ENCODE results near the gene KIR3DL2.
"Not testable (repeated sequence)": the region's sequence is repeated elsewhere in the genome, so short reads cannot be mapped to it uniquely, and the experiment has no call there.

DNA sequence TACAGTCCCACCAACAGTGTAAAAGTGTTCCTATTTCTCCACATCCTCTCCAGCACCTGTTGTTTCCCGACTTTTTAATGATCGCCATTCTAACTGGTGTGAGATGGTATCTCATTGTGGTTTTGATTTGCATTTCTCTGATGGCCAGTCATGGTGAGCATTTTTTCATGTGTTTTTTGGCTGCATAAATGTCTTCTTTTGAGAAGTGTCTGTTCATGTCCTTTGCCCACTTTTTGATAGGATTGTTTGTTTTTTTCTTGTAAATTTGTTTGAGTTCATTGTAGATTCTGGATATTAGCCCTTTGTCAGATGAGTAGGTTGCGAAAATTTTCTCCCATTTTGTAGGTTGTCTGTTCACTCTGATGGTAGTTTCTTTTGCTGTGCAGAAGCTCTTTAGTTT, 13.2 kb downstream of the KIR3DL2 start:
- TF ChIP-seq, protein P1, sequence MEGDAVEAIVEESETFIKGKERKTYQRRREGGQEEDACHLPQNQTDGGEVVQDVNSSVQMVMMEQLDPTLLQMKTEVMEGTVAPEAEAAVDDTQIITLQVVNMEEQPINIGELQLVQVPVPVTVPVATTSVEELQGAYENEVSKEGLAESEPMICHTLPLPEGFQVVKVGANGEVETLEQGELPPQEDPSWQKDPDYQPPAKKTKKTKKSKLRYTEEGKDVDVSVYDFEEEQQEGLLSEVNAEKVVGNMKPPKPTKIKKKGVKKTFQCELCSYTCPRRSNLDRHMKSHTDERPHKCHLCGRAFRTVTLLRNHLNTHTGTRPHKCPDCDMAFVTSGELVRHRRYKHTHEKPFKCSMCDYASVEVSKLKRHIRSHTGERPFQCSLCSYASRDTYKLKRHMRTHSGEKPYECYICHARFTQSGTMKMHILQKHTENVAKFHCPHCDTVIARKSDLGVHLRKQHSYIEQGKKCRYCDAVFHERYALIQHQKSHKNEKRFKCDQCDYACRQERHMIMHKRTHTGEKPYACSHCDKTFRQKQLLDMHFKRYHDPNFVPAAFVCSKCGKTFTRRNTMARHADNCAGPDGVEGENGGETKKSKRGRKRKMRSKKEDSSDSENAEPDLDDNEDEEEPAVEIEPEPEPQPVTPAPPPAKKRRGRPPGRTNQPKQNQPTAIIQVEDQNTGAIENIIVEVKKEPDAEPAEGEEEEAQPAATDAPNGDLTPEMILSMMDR (IDR thresholded peaks at IDR 0.05), result not testable (repeated sequence)
- not testable (repeated sequence) for TF ChIP-seq POLR2A (IDR thresholded peaks at IDR 0.05)

Measured in gastroesophageal sphincter (tissue), 3 donors.